Mesenchymal stem cell (in vitro differentiated cells and primary cell): ENCODE data around the gene FAM117B.

Source experiments
- DNase-seq: peaks from one replicate; pipeline ENCODE4 v3.0.0-alpha.2; 2013
- H2AFZ ChIP-seq: one replicate; pipeline ENCODE4 v1.6.1; 2013; ENCODE audit warnings: low read depth, mild to moderate bottlenecking, control low read depth, inconsistent platforms, low read length, moderate library complexity
- H2AK5ac ChIP-seq: 2 replicates; pipeline ENCODE4 v1.6.1; 2013; ENCODE audit warnings: low read length, moderate library complexity, mild to moderate bottlenecking, inconsistent platforms; ENCODE audit not compliant: severe bottlenecking
- H2BK120ac ChIP-seq: one replicate; pipeline ENCODE4 v1.6.1; 2013; ENCODE audit warnings: low read depth, mild to moderate bottlenecking, inconsistent platforms, low read length, moderate library complexity
- H2BK12ac ChIP-seq, 2 experiments: one replicate each; pipeline ENCODE4 v1.6.1; 2013; ENCODE audit warnings: inconsistent platforms in 2 of 2, low read length in 2 of 2, mild to moderate bottlenecking in 2 of 2, moderate library complexity in 2 of 2, control low read depth in 1 of 2
- H2BK15ac ChIP-seq: one replicate; pipeline ENCODE4 v1.6.1; 2013; ENCODE audit warnings: mild to moderate bottlenecking, low read depth, inconsistent platforms; ENCODE audit not compliant: poor library complexity, severe bottlenecking
- H2BK5ac ChIP-seq: 2 replicates; pipeline ENCODE4 v1.6.1; 2013; ENCODE audit warnings: low read depth, mild to moderate bottlenecking, low read length, control low read depth, inconsistent platforms; ENCODE audit not compliant: poor library complexity, severe bottlenecking
- H3K14ac ChIP-seq, 2 experiments: one replicate each; pipeline ENCODE4 v1.6.1; 2013; ENCODE audit warnings: inconsistent platforms in 2 of 2, low read length in 2 of 2, control low read depth in 1 of 2, mild to moderate bottlenecking in 1 of 2, moderate library complexity in 1 of 2
- H3K18ac ChIP-seq, 2 experiments: one replicate each; pipeline ENCODE4 v1.6.1; 2013; ENCODE audit warnings: inconsistent platforms in 2 of 2, low read length in 2 of 2, control low read depth in 1 of 2, low read depth in 1 of 2, mild to moderate bottlenecking in 1 of 2
- H3K23ac ChIP-seq, 2 experiments: one replicate each; pipeline ENCODE4 v1.6.1; 2013; ENCODE audit warnings: inconsistent platforms in 2 of 2, low read length in 2 of 2, mild to moderate bottlenecking in 2 of 2, moderate library complexity in 2 of 2, control low read depth in 1 of 2
- H3K27ac ChIP-seq: 2 replicates; pipeline ENCODE4 v1.5.1; 2013; ENCODE audit warnings: mild to moderate bottlenecking, moderate library complexity, low read length, control low read depth, inconsistent platforms; ENCODE audit not compliant: poor library complexity, severe bottlenecking
- H3K27me3 ChIP-seq, 2 experiments: 2 replicates each; pipeline versions ENCODE4 v1.6.1 to v1.7.0; 2013; ENCODE audit warnings: low read length in 2 of 2, mild to moderate bottlenecking in 2 of 2, moderate library complexity in 2 of 2, control low read depth in 1 of 2, inconsistent platforms in 1 of 2; ENCODE audit not compliant: control insufficient read depth in 1 of 2, insufficient read depth in 1 of 2
- H3K36me3 ChIP-seq, 2 experiments: 2 replicates each; pipeline versions ENCODE4 v1.6.1 to v1.7.0; 2013; ENCODE audit warnings: low read length in 2 of 2, control low read depth in 1 of 2, inconsistent platforms in 1 of 2, low read depth in 1 of 2, mild to moderate bottlenecking in 1 of 2; ENCODE audit not compliant: insufficient read depth in 2 of 2, control insufficient read depth in 1 of 2
- H3K4ac ChIP-seq, 2 experiments: one replicate each; pipeline ENCODE4 v1.6.1; 2013; ENCODE audit warnings: inconsistent platforms in 2 of 2, low read length in 2 of 2, mild to moderate bottlenecking in 2 of 2, moderate library complexity in 2 of 2, control low read depth in 1 of 2, low read depth in 1 of 2
- H3K4me1 ChIP-seq: 2 replicates; pipeline ENCODE4 v1.6.1; 2013; ENCODE audit warnings: low read depth, low read length, control low read depth; ENCODE audit not compliant: control insufficient read depth, insufficient read depth
- H3K4me2 ChIP-seq: 2 replicates; pipeline ENCODE4 v1.6.1; 2013; ENCODE audit warnings: low read length, mild to moderate bottlenecking, inconsistent platforms; ENCODE audit not compliant: poor library complexity, severe bottlenecking
- H3K4me3 ChIP-seq, 2 experiments: 2 replicates each; pipeline versions ENCODE4 v1.5.1 to v1.7.0; 2013; ENCODE audit warnings: low read length in 2 of 2, mild to moderate bottlenecking in 2 of 2, control low read depth in 1 of 2, low read depth in 1 of 2; ENCODE audit not compliant: insufficient read depth in 1 of 2
- H3K79me1 ChIP-seq: replicated peaks from 2 replicates; pipeline ENCODE4 v1.6.1; 2013; ENCODE audit warnings: mild to moderate bottlenecking, control low read depth, low read length, inconsistent platforms; ENCODE audit not compliant: poor library complexity, severe bottlenecking
- H3K9ac ChIP-seq: 2 replicates; pipeline ENCODE4 v1.7.0; 2013; ENCODE audit warnings: mild to moderate bottlenecking, low read length, moderate library complexity
- H3K9me3 ChIP-seq: 2 replicates; pipeline ENCODE4 v1.7.0; 2013; ENCODE audit warnings: mild to moderate bottlenecking, low read length; ENCODE audit not compliant: control insufficient read depth
- H4K8ac ChIP-seq: one replicate; pipeline ENCODE4 v1.6.1; 2013; ENCODE audit warnings: inconsistent platforms, mild to moderate bottlenecking, low read length, moderate library complexity
- H4K91ac ChIP-seq: one replicate; pipeline ENCODE4 v1.6.1; 2013; ENCODE audit warnings: mild to moderate bottlenecking, low read length, inconsistent platforms
- WGBS: methylation state at CpG from one replicate; pipeline ENCODE4 v1.1.7; 2013; ENCODE audit warnings: mixed read lengths; 5-methylcytosine and 5-hydroxymethylcytosine counted together

The FAM117B gene

GRCh38 chr2:202693503-202693902, 58.7 kb downstream of the FAM117B start:
- peaks cover 0 to 3% of the 10 kb centered on the region in 2 experiments for H3K36me3 ChIP-seq

GRCh38 chr2:202695166-202695565, 60.4 kb downstream of the FAM117B start:
- Histone ChIP-seq H3K4ac (no peak overlapping the region), H3K27me3 (no peaks in the 10 kb centered on the region), H2AK5ac (no peak overlapping the region), H3K9ac (no peak overlapping the region), H3K9me3 (no peaks in the 10 kb centered on the region), H2BK5ac (no peak overlapping the region), H3K4me2 (no peak overlapping the region), H4K8ac (no peak overlapping the region), H3K23ac (no peak overlapping the region), H3K14ac (no peak overlapping the region), H2BK12ac (no peak overlapping the region), H2AFZ (no peak overlapping the region), H3K27ac (no peak overlapping the region), H4K91ac (no peak overlapping the region), H3K79me1 (peaks cover 7% of the 10 kb centered on the region), H3K36me3 (peaks cover 0 to 3% of the 10 kb centered on the region in 2 experiments), H2BK15ac (no peak overlapping the region), H2BK120ac (no peak overlapping the region), H3K4me3 (no peak overlapping the region), H3K18ac (no peak overlapping the region), H3K4me1 (peaks cover 3% of the 10 kb centered on the region)
- 82% methylated on average over 9 of the region's 9 CpGs for WGBS
- DNase-seq = peak; percentile 89

More at GRCh38 chr2:202693503-202693902, 58.7 kb downstream of the FAM117B start:
- Histone ChIP-seq H3K4ac (no peak overlapping the region), H3K9ac (no peak overlapping the region), H2BK12ac (no peak overlapping the region), H2BK5ac (no peak overlapping the region), H3K4me3 (no peak overlapping the region), H2BK15ac (no peak overlapping the region), H2AFZ (no peak overlapping the region), H3K27ac (no peak overlapping the region), H3K79me1 (peaks cover 13% of the 10 kb centered on the region), H3K9me3 (no peaks in the 10 kb centered on the region), H2BK120ac (no peak overlapping the region), H3K4me1 (peaks cover 3% of the 10 kb centered on the region), H2AK5ac (no peak overlapping the region), H3K4me2 (no peak overlapping the region), H3K23ac (no peak overlapping the region), H3K27me3 (no peaks in the 10 kb centered on the region), H4K8ac (no peak overlapping the region), H3K18ac (peak overlapping the region in 1 of 2 experiments; percentile 57), H4K91ac (no peak overlapping the region), H3K14ac (no peak overlapping the region)
- no peak for DNase-seq
- 97% methylated on average over 2 of the region's 4 CpGs for WGBS

GRCh38 chr2:202700075-202700901, 65.5 kb downstream of the FAM117B start:
- Histone ChIP-seq H2AK5ac (no peak overlapping the region), H3K27ac (no peak overlapping the region), H2BK120ac (no peak overlapping the region), H3K9me3 (no peaks in the 10 kb centered on the region), H2BK12ac (no peak overlapping the region), H3K18ac (no peak overlapping the region), H3K23ac (no peak overlapping the region), H2BK15ac (no peak overlapping the region), H3K4me3 (no peak overlapping the region), H3K4me2 (no peak overlapping the region), H3K4ac (no peak overlapping the region), H3K4me1 (peaks cover 3% of the 10 kb centered on the region), H3K27me3 (no peaks in the 10 kb centered on the region), H3K36me3 (peaks cover 0 to 3% of the 10 kb centered on the region in 2 experiments), H2BK5ac (no peak overlapping the region), H4K8ac (no peak overlapping the region), H3K79me1 (peaks cover 12% of the 10 kb centered on the region), H4K91ac (no peak overlapping the region), H3K14ac (no peak overlapping the region), H2AFZ (no peak overlapping the region), H3K9ac (no peak overlapping the region)
- DNase-seq = no peak
- WGBS = 97% methylated on average over 4 of the region's 4 CpGs

GRCh38 chr2:202703091-202703490, 68.3 kb downstream of the FAM117B start:
- H3K4ac ChIP-seq = no peak overlapping the region
- DNase-seq = peak; percentile 8
- H3K18ac ChIP-seq = no peak overlapping the region
- no peak overlapping the region for H3K4me3 ChIP-seq
- no peak overlapping the region for H2AK5ac ChIP-seq
- H3K27me3 ChIP-seq = no peaks in the 10 kb centered on the region
- no peak overlapping the region for H2BK15ac ChIP-seq
- H3K14ac ChIP-seq = no peak overlapping the region
- no peak overlapping the region for H2AFZ ChIP-seq
- peaks cover 16% of the 10 kb centered on the region for H3K79me1 ChIP-seq
- H4K91ac ChIP-seq = no peak overlapping the region
- no peak overlapping the region for H3K4me2 ChIP-seq
- H3K36me3 ChIP-seq = no peaks in the 10 kb centered on the region
- H2BK5ac ChIP-seq = no peak overlapping the region
- no peak overlapping the region for H4K8ac ChIP-seq
- H3K9me3 ChIP-seq = no peaks in the 10 kb centered on the region
- no peak overlapping the region for H3K23ac ChIP-seq
- peaks cover 3% of the 10 kb centered on the region for H3K4me1 ChIP-seq
- WGBS = 67% methylated on average over 1 of the region's 1 CpG
- no peak overlapping the region for H3K9ac ChIP-seq
- H3K27ac ChIP-seq = peak overlapping the region; percentile 30
- no peak overlapping the region for H2BK120ac ChIP-seq
- no peak overlapping the region for H2BK12ac ChIP-seq
